ENCODE measurements around the gene C8G.
A peak's percentile ranks its signal among the peaks of the same experiment; 100 is the strongest.

C8G gene

GRCh38 chr9:136915632-136916329 lies 29.3 kb upstream of the C8G start:
- no peak for TF ChIP-seq Cebpa-rat (IDR thresholded peaks at IDR 0.05)
- Histone ChIP-seq H3K27ac (no peak overlapping the region), H3K9me3 (replicated peaks in 1 of 11) (no peaks in the 10 kb centered on the region), H3K4me1 (no peaks in the 10 kb centered on the region), H3K9ac (no peak overlapping the region; a peak in 1 of 22 replicates), H3K4me2 (no peak overlapping the region), H4K20me1 (peaks cover 0 to 63% (median 38%) of the 10 kb centered on the region in 11 experiments; a peak in 17 of 22 replicates), H3K4me3 (no peak overlapping the region), H3K36me3 (peaks cover 83 to 100% (median 97%) of the 10 kb centered on the region in 11 experiments), H3K27me3 (no peaks in the 10 kb centered on the region)

DNA sequence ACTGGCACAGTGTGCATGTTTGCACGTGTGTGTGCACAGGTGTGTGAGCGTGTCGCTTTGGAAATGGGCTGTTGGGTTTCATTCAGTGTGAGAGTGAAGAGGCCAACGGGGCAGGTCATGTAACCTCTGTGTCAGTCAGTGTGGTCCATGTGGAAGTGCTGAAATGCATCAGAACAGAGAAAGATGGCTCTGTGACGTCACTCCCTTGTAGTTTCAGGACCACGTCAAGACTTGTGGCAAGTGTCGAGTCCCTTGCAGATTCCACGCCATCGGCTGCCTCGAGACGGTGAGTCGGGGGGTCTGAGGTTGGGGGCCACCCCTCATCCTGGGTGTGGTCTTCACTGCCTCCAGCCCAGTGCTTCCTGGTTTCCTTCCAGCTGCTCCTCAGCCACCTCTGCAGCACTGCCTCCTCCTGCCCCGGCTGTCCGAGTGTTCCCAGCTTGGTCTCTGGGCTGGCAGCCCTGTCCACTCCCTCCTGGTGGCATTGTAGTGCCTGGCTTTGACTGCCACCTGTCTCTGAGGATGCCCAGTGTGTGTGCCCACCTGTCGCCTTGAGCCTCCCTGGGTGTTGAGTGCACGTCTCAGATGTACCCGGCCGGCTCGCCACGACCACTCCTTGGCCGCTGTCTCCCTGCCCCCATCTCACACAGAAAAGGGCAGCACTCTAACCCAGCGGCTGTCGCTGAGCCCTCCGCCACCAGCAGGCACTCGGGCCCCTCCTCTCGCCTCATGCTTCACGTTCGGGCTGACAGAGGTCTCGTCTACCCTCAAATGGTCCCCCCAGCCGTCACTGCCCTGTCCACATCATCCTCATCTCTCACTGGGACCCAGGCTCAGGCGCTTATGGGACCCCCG lies 28.5 kb upstream of the C8G start:
- H3K4me2 ChIP-seq: no peak overlapping the region
- no peak overlapping the region for H3K27ac ChIP-seq
- H3K9ac ChIP-seq: no peak overlapping the region; a peak in 1 of 22 replicates
- H3K4me3 ChIP-seq: no peak overlapping the region
- no peaks in the 10 kb centered on the region for H3K9me3 ChIP-seq (replicated peaks in 1 of 11)
- no peak for TF ChIP-seq Cebpa-rat (IDR thresholded peaks at IDR 0.05)
- H3K36me3 ChIP-seq: peaks cover 80 to 99% (median 95%) of the 10 kb centered on the region in 11 experiments
- peaks cover 0 to 56% (median 35%) of the 10 kb centered on the region in 11 experiments; a peak in 17 of 22 replicates for H4K20me1 ChIP-seq
- no peaks in the 10 kb centered on the region for H3K27me3 ChIP-seq
- no peaks in the 10 kb centered on the region for H3K4me1 ChIP-seq

- no peak for TF ChIP-seq Cebpa-rat (IDR thresholded peaks at IDR 0.05)
- peaks cover 0 to 63% (median 36%) of the 10 kb centered on the region in 11 experiments; a peak in 17 of 22 replicates for H4K20me1 ChIP-seq
- no peaks in the 10 kb centered on the region for H3K9me3 ChIP-seq (replicated peaks in 1 of 11)
- H3K4me3 ChIP-seq: no peak overlapping the region
- H3K9ac ChIP-seq: no peak overlapping the region
- peaks cover 79 to 99% (median 93%) of the 10 kb centered on the region in 11 experiments for H3K36me3 ChIP-seq
- no peaks in the 10 kb centered on the region for H3K4me1 ChIP-seq
- H3K27ac ChIP-seq: no peak overlapping the region
- no peaks in the 10 kb centered on the region for H3K27me3 ChIP-seq
- H3K4me2 ChIP-seq: no peak overlapping the region
Observed at GRCh38 chr9:136917902-136918301, 27.1 kb upstream of the C8G start.

DNA sequence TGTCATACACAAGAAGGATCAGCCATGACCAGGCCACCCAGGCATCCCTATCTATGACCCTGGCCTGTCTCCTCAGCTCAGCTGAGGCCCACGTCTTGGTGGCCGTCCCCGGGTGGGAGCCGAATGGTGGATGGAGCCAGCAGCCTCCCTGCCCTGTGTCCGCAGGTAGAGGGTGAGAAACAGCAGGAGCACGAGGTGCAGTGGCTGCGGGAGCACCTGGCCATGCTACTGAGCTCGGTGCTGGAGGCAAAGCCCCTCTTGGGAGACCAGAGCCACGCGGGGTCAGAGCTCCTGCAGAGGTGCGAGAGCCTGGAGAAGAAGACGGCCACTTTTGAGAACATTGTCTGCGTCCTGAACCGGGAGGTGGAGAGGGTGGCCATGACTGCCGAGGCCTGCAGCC lies 25.0 kb upstream of the C8G start:
- peaks cover 0 to 51% (median 34%) of the 10 kb centered on the region in 11 experiments; a peak in 16 of 22 replicates for H4K20me1 ChIP-seq
- peaks cover 77 to 99% (median 92%) of the 10 kb centered on the region in 11 experiments for H3K36me3 ChIP-seq
- H3K9ac ChIP-seq: no peak overlapping the region
- no peak for TF ChIP-seq Cebpa-rat (IDR thresholded peaks at IDR 0.05)
- no peaks in the 10 kb centered on the region for H3K4me1 ChIP-seq
- no peak overlapping the region for H3K4me2 ChIP-seq
- no peak overlapping the region for H3K27ac ChIP-seq
- no peaks in the 10 kb centered on the region for H3K27me3 ChIP-seq
- H3K9me3 ChIP-seq (replicated peaks in 1 of 11): no peaks in the 10 kb centered on the region
- no peak overlapping the region for H3K4me3 ChIP-seq

- Histone ChIP-seq H3K36me3 (peaks cover 76 to 99% (median 92%) of the 10 kb centered on the region in 11 experiments), H3K27ac (no peak overlapping the region), H3K4me1 (no peaks in the 10 kb centered on the region), H3K27me3 (no peaks in the 10 kb centered on the region), H3K9ac (no peak overlapping the region), H3K4me2 (no peak overlapping the region), H3K4me3 (no peak overlapping the region), H4K20me1 (peaks cover 0 to 51% (median 29%) of the 10 kb centered on the region in 11 experiments; a peak in 16 of 22 replicates), H3K9me3 (replicated peaks in 1 of 11) (no peaks in the 10 kb centered on the region)
- no peak for TF ChIP-seq Cebpa-rat (IDR thresholded peaks at IDR 0.05)
Observed at GRCh38 chr9:136920734-136921231, 24.3 kb upstream of the C8G start.

- Histone ChIP-seq H3K9me3 (replicated peaks in 1 of 11) (no peaks in the 10 kb centered on the region), H3K4me2 (no peak overlapping the region), H3K27ac (no peak overlapping the region), H3K27me3 (no peaks in the 10 kb centered on the region), H4K20me1 (peaks cover 0 to 51% (median 26%) of the 10 kb centered on the region in 11 experiments; a peak in 14 of 22 replicates), H3K4me3 (no peak overlapping the region), H3K9ac (no peak overlapping the region), H3K36me3 (peaks cover 76 to 99% (median 92%) of the 10 kb centered on the region in 11 experiments), H3K4me1 (no peaks in the 10 kb centered on the region)
- TF ChIP-seq Cebpa-rat (IDR thresholded peaks at IDR 0.05): no peak
Observed at GRCh38 chr9:136921307-136921706, 23.7 kb upstream of the C8G start.

- peak overlapping the region in 3 of 11 experiments; percentile 0 to 18 (median 5); a peak in 1 of 22 replicates for H3K9ac ChIP-seq
- no peak overlapping the region for H3K4me2 ChIP-seq
- no peak overlapping the region for H3K27ac ChIP-seq
- H3K9me3 ChIP-seq (replicated peaks in 1 of 11): no peaks in the 10 kb centered on the region
- H3K4me1 ChIP-seq: no peaks in the 10 kb centered on the region
- H3K27me3 ChIP-seq: no peaks in the 10 kb centered on the region
- peaks cover 76 to 99% (median 92%) of the 10 kb centered on the region in 11 experiments for H3K36me3 ChIP-seq
- no peak for TF ChIP-seq Cebpa-rat (IDR thresholded peaks at IDR 0.05)
- peaks cover 0 to 51% (median 22%) of the 10 kb centered on the region in 11 experiments; a peak in 14 of 22 replicates for H4K20me1 ChIP-seq
- no peak overlapping the region for H3K4me3 ChIP-seq
Observed at GRCh38 chr9:136921718-136922117, 23.3 kb upstream of the C8G start.

GRCh38 chr9:136922540-136922939 lies 22.5 kb upstream of the C8G start:
- peaks cover 73 to 99% (median 92%) of the 10 kb centered on the region in 11 experiments for H3K36me3 ChIP-seq

GRCh38 chr9:136923881-136924280 lies 21.2 kb upstream of the C8G start:
- H3K9me3 ChIP-seq (replicated peaks in 1 of 11): no peaks in the 10 kb centered on the region
- no peaks in the 10 kb centered on the region for H3K27me3 ChIP-seq
- peaks cover 63 to 99% (median 90%) of the 10 kb centered on the region in 11 experiments for H3K36me3 ChIP-seq
- peaks cover 0 to 61% (median 29%) of the 10 kb centered on the region in 11 experiments; a peak in 14 of 22 replicates for H4K20me1 ChIP-seq
- no peak overlapping the region for H3K4me2 ChIP-seq
- H3K27ac ChIP-seq: no peak overlapping the region
- H3K4me3 ChIP-seq: no peak overlapping the region
- H3K9ac ChIP-seq: no peak overlapping the region
- H3K4me1 ChIP-seq: peaks cover 0 to 15% (median 8%) of the 10 kb centered on the region in 10 experiments; a peak in 10 of 20 replicates
- no peak for TF ChIP-seq Cebpa-rat (IDR thresholded peaks at IDR 0.05)

More at GRCh38 chr9:136922540-136922939, 22.5 kb upstream of the C8G start:
- H3K4me3 ChIP-seq: no peak overlapping the region
- TF ChIP-seq Cebpa-rat (IDR thresholded peaks at IDR 0.05): no peak
- 0 out of 22 replicates have a peak overlapping the region, but pooled peaks of 1 of the 11 experiments have one; percentile 5 for H3K9ac ChIP-seq
- peaks cover 0 to 2% (median 0%) of the 10 kb centered on the region in 10 experiments; a peak in 2 of 20 replicates for H3K4me1 ChIP-seq
- no peaks in the 10 kb centered on the region for H3K9me3 ChIP-seq (replicated peaks in 1 of 11)
- H3K27ac ChIP-seq: no peak overlapping the region
- H3K27me3 ChIP-seq: no peaks in the 10 kb centered on the region
- no peak overlapping the region for H3K4me2 ChIP-seq
- H4K20me1 ChIP-seq: peaks cover 0 to 51% (median 20%) of the 10 kb centered on the region in 11 experiments; a peak in 13 of 22 replicates

Data from BLaER1 treated with 17β-estradiol and CSF1 and Interleukin-3, amounts not matched to agents 10 nM and 100 nM (cell line).